ENCODE results near the gene KRTAP5-6.

DNA sequence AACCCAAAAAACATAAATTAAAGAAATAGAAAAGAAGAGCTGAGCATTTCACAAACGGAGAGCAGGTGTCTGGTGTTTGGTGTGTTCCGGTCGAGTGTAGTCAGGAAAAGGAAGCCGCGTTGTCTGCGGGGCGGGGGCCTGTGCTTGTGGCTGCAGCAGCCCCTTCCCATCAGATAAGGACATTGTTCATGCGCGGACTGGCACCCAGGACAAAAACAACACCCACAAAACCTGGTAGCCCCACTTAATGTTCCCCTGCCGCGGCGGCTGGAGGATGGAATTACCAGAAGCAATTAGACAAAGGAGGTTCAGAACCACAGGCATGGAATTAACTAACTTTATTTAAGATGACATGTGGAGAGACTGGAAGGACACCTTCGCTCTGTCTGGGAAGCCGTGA, 37.5 kb upstream of the KRTAP5-6 start:
- no peak for TF ChIP-seq CTCF (IDR thresholded peaks at IDR 0.05; ENCODE audit: low read depth, low read length)
- TF ChIP-seq POLR2A (IDR thresholded peaks at IDR 0.05; ENCODE audit: extremely low read depth, insufficient read length): no peak
- TF ChIP-seq, protein P1, sequence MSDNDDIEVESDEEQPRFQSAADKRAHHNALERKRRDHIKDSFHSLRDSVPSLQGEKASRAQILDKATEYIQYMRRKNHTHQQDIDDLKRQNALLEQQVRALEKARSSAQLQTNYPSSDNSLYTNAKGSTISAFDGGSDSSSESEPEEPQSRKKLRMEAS (IDR thresholded peaks at IDR 0.05; ENCODE audit: low read depth, low read length): no peak
